ENCODE measurements around the gene ADIPOR2.

DNA sequence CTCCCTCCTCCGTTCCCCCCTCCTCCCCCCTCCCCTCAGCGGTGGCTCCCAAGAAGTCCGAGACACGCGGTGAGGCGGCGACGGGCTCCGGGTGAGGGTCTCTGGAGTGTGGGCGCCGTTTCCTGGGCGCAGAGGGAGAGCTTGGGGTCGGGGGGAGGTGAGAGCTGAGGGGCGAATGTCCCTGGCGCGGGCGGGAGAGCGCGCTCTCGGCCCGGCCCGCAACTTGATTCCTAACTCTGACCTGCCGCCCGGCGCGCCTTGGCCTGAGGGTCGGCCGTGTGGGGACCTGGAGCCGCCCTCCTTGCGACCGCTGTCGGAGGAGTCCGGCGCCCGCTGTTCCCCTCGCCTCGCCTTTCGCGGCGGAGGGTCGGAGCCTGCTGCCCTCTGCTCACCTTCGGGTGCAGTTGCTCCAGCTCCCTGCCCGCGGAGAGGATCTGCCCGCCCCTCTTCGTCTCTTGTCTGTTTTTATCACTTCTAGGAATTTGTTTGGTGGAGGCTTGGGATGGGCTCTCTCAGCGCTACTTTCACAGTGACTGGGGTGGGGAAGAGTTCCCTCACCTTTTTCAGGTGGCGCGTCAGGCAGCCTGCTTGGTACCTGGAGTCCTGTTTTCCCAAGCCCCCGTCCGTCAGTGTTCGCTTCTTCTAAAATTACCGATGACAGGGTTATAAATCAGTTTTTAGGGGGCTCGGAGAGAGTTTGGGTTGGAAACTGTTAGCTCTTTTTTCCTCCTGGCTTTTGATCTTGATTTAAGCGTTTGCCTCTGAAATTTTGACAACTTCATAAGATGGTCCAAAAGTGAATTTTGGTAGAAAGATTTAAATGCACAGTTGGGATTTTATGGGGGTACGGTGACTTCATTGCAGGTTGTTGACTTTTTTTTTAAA lies 495 bp downstream of the ADIPOR2 start:
- TF ChIP-seq, protein P1, sequence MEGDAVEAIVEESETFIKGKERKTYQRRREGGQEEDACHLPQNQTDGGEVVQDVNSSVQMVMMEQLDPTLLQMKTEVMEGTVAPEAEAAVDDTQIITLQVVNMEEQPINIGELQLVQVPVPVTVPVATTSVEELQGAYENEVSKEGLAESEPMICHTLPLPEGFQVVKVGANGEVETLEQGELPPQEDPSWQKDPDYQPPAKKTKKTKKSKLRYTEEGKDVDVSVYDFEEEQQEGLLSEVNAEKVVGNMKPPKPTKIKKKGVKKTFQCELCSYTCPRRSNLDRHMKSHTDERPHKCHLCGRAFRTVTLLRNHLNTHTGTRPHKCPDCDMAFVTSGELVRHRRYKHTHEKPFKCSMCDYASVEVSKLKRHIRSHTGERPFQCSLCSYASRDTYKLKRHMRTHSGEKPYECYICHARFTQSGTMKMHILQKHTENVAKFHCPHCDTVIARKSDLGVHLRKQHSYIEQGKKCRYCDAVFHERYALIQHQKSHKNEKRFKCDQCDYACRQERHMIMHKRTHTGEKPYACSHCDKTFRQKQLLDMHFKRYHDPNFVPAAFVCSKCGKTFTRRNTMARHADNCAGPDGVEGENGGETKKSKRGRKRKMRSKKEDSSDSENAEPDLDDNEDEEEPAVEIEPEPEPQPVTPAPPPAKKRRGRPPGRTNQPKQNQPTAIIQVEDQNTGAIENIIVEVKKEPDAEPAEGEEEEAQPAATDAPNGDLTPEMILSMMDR (IDR thresholded peaks at IDR 0.05; ENCODE audit: low read depth, low read length) = no peak
- TF ChIP-seq MAX (IDR thresholded peaks at IDR 0.05; ENCODE audit: low read depth, low read length) (no peak), POLR2A (IDR thresholded peaks at IDR 0.05; ENCODE audit: extremely low read depth, insufficient read length) (no peak), MYC (IDR thresholded peaks at IDR 0.05; ENCODE audit: low read depth, low read length) (no peak)
